Fibroblast of lung (primary cell): ENCODE data around the gene EDARADD. TPM values are rescaled to one million over a fixed set of nuclear protein-coding genes. Genes with fewer than 3 reads are reported as not detected.

Experiments
- DNase-seq, 2 donors: peaks; one replicate each; pipeline versions ENCODE4 v3.0.0 to v3.0.0-alpha.2; 2010; ENCODE audit warnings: low read depth in 2 of 2
- H2AFZ ChIP-seq: 2 replicates; pipeline ENCODE4 v1.5.1; 2012; ENCODE audit warnings: low read length, control low read depth, inconsistent platforms
- H3K27ac ChIP-seq: 2 replicates; pipeline ENCODE4 v1.5.1; 2011; ENCODE audit warnings: low read length, control low read depth; ENCODE audit not compliant: insufficient read depth
- H3K27me3 ChIP-seq: 2 replicates; pipeline ENCODE4 v1.5.1; 2011; ENCODE audit warnings: mild to moderate bottlenecking, low read length; ENCODE audit not compliant: control insufficient read depth, insufficient read depth
- H3K36me3 ChIP-seq: 2 replicates; pipeline ENCODE4 v1.5.1; 2011; ENCODE audit warnings: low read length; ENCODE audit not compliant: control insufficient read depth, insufficient read depth
- H3K4me1 ChIP-seq: 2 replicates; pipeline ENCODE4 v1.5.1; 2011; ENCODE audit warnings: low read length; ENCODE audit not compliant: control insufficient read depth, insufficient read depth; ENCODE audit errors: extremely low read depth
- H3K4me2 ChIP-seq: 2 replicates; pipeline ENCODE4 v1.5.1; 2011; ENCODE audit warnings: low read length, control low read depth; ENCODE audit not compliant: insufficient read depth; ENCODE audit errors: extremely low read depth
- H3K4me3 ChIP-seq, 4 experiments: fragments of 200-600 bp in 1 of 4; sonication (generic) in 1 of 4; replicated peaks in 1 of 4; 2 replicates each; pipeline ENCODE4 v1.5.1; 2011 to 2016; ENCODE audit warnings: low read length in 4 of 4, low read depth in 3 of 4, mild to moderate bottlenecking in 3 of 4, control low read depth in 2 of 4, inconsistent platforms in 1 of 4, mixed read lengths in 1 of 4; ENCODE audit not compliant: insufficient read depth in 1 of 4; ENCODE audit errors: control extremely low read depth in 1 of 4
- H3K79me2 ChIP-seq: 2 replicates; pipeline ENCODE4 v1.5.1; 2012; ENCODE audit warnings: mild to moderate bottlenecking, low read length, inconsistent platforms; ENCODE audit not compliant: control insufficient read depth, insufficient read depth
- H3K9ac ChIP-seq: 2 replicates; pipeline ENCODE4 v1.5.1; 2011; ENCODE audit warnings: mild to moderate bottlenecking, low read length, control low read depth; ENCODE audit not compliant: insufficient read depth
- H3K9me3 ChIP-seq: 2 replicates; pipeline ENCODE4 v1.5.1; 2012; ENCODE audit warnings: low read depth, low read length; ENCODE audit not compliant: control insufficient read depth, insufficient read depth
- H4K20me1 ChIP-seq: 2 replicates; pipeline ENCODE4 v1.5.1; 2011; ENCODE audit warnings: low read length; ENCODE audit not compliant: control insufficient read depth, insufficient read depth; ENCODE audit errors: extremely low read depth
- CTCF ChIP-seq, 2 donors: IDR thresholded peaks in 1 of 2; conservative IDR thresholded peaks in 1 of 2; 1 replicate in 1 of 2; 2 replicates in 1 of 2; pipeline ENCODE4 v1.5.1; 2011 to 2012; ENCODE audit warnings: low read length in 2 of 2, control low read depth in 1 of 2, inconsistent platforms in 1 of 2, low read depth in 1 of 2, mild to moderate bottlenecking in 1 of 2
- EZH2 ChIP-seq: IDR thresholded peaks from 2 replicates; pipeline ENCODE4 v1.5.1; 2012; ENCODE audit warnings: low read length, control low read depth, mild to moderate bottlenecking; ENCODE audit errors: missing control alignments
- polyA plus RNA-seq, 2 donors: library from polyadenylated mRNA; depleted of rRNA in 1 of 2; stranded (reverse) in 1 of 2; unstranded in 1 of 2; fragments of >200 nt; gene quantifications; 2 replicates each; pipeline ENCODE4 v1.2.1, GENCODE V29; 2011 to 2012; ENCODE audit warnings: missing spikeins in 1 of 2
- total RNA-seq: library from RNA; depleted of rRNA; stranded (reverse); fragments of >200 nt; gene quantifications from 2 replicates; pipeline ENCODE4 v1.2.1, GENCODE V29; 2014

Gene EDARADD
- total and polyA plus RNA-seq, 2 donors (not counting 1 experiment from before 2014, with no cell fraction given), result not detected

DNA sequence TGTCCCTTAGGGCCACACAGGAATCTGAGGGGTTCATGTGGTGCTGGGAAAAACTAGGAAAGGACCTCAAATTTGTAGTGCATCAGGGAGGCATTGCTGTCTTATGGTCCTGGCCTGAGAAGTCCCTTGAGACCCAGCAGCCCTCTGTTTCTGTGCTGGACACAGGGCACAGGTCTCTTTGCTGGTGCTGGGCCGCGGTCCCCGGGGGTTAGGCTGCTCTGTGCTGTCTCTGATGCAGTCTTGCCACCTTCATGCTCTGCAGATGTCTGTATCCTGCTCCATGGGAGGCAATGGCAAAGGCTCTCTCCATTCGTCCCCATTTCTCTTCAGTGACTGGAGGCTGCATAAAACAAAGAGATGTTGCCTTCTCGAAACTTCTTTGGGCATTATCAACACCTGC lies 13.0 kb downstream of the EDARADD start:
- TF ChIP-seq EZH2 (no peak), CTCF (conservative IDR thresholded peaks at IDR 0.05 in 1 of 2, IDR thresholded peaks at IDR 0.05 in 1 of 2; ENCODE audit: low read depth in 1 of 2, low read length in 2 of 2) (no peak)
- DNase-seq, result no peak
- Histone ChIP-seq H3K79me2 (no peaks in the 10 kb centered on the region), H3K9ac (no peak overlapping the region), H3K4me1 (no peaks in the 10 kb centered on the region), H3K4me3 (no peak overlapping the region), H4K20me1 (no peaks in the 10 kb centered on the region), H3K36me3 (no peaks in the 10 kb centered on the region), H3K4me2 (no peak overlapping the region), H3K27ac (no peak overlapping the region), H2AFZ (no peak overlapping the region), H3K27me3 (no peaks in the 10 kb centered on the region), H3K9me3 (no peaks in the 10 kb centered on the region)

DNA sequence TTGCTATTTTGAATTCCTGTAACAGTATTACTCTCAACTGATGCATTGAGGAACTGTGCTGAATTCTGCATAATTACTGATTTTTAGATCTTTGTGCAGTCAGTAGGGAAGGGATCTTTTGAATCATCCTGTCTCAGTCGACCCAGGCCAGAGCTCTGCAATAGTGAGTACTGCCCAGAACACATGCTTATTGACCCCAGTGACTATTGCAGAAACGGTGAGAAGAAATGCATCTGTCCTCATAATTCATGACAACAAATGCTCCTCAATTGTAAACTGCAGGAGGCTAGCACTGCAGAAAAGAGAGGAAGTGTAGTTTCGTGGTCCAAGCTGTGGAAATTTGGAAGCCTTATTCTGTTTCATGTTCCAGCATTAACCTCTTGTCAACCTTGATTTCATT lies 19.6 kb downstream of the EDARADD start:
- Histone ChIP-seq H3K4me2 (no peak overlapping the region), H3K27me3 (no peaks in the 10 kb centered on the region), H3K36me3 (no peaks in the 10 kb centered on the region), H3K9me3 (no peaks in the 10 kb centered on the region), H3K27ac (no peak overlapping the region), H2AFZ (no peak overlapping the region), H4K20me1 (no peaks in the 10 kb centered on the region), H3K4me1 (no peaks in the 10 kb centered on the region), H3K79me2 (no peaks in the 10 kb centered on the region), H3K4me3 (no peak overlapping the region), H3K9ac (no peak overlapping the region)
- TF ChIP-seq CTCF (conservative IDR thresholded peaks at IDR 0.05 in 1 of 2, IDR thresholded peaks at IDR 0.05 in 1 of 2; ENCODE audit: low read depth in 1 of 2, low read length in 2 of 2) (no peak), EZH2 (no peak)
- no peak for DNase-seq

GRCh38 chr1:236416165-236416564 lies 22.1 kb downstream of the EDARADD start:
- TF ChIP-seq CTCF (conservative IDR thresholded peaks at IDR 0.05 in 1 of 2, IDR thresholded peaks at IDR 0.05 in 1 of 2; ENCODE audit: low read depth in 1 of 2, low read length in 2 of 2), result no peak
- no peak for TF ChIP-seq EZH2
- H3K4me3 ChIP-seq, result no peak overlapping the region
- no peaks in the 10 kb centered on the region for H3K27me3 ChIP-seq
- H2AFZ ChIP-seq, result no peak overlapping the region
- H3K4me1 ChIP-seq, result no peaks in the 10 kb centered on the region
- no peaks in the 10 kb centered on the region for H3K36me3 ChIP-seq
- no peaks in the 10 kb centered on the region for H3K79me2 ChIP-seq
- no peaks in the 10 kb centered on the region for H3K9me3 ChIP-seq
- no peaks in the 10 kb centered on the region for H4K20me1 ChIP-seq
- DNase-seq, result no peak
- no peak overlapping the region for H3K9ac ChIP-seq
- no peak overlapping the region for H3K27ac ChIP-seq
- no peak overlapping the region for H3K4me2 ChIP-seq
